GM12878 (cell line): ENCODE data around the gene TAS2R13. TPM values are rescaled to one million over a fixed set of nuclear protein-coding genes. Genes with fewer than 3 reads are reported as not detected.

Experiments used
- ATAC-seq: fragments of 200-7000 bp; cut with Tn5 transposase; 3 replicates; pipeline ENCODE4 v1.9.1; 2020; ENCODE audit warnings: mild to moderate bottlenecking, moderate library complexity
- BruUV-seq: library from RNA; stranded (reverse); fragments of 400-500 nt; replicated peaks from 2 replicates; lab custom pipeline; 2021; lab: Mats Ljungman, UMichigan
- CTCF ChIA-PET: fragments of 300-600 bp; sonication (Branson Sonifier 250); formaldehyde crosslinking; extraction: SDS; loops from one replicate; lab custom pipeline; 2021; ENCODE audit warnings: inconsistent platforms; lab: Yijun Ruan, JAX
- POLR2A ChIA-PET: fragments of 350-600 bp; formaldehyde crosslinking; extraction: SDS; loops from one replicate; lab custom pipeline; 2021; ENCODE audit warnings: inconsistent platforms; lab: Charles Lee
- RAD21 ChIA-PET: fragments of 300-600 bp; sonication (Branson Sonifier 250); formaldehyde crosslinking; loops from one replicate; lab custom pipeline; 2023; ENCODE audit warnings: antibody characterized with exemption; ENCODE audit not compliant: unreplicated experiment; lab: Charles Lee
- SMC1A ChIA-PET: fragments of 300-600 bp; sonication (Branson Sonifier 250); formaldehyde crosslinking; loops from one replicate; lab custom pipeline; 2023; ENCODE audit not compliant: unreplicated experiment, uncharacterized antibody; lab: Charles Lee
- DNase-seq: peaks from one replicate; pipeline ENCODE4 v3.0.0-alpha.2; 2011; ENCODE audit warnings: low read depth, low spot score
- FAIRE-seq: peaks from 3 replicates; lab custom pipeline; 2011; peaks lifted over from hg19 to GRCh38; lab: Jason Lieb, UNC
- H2AFZ ChIP-seq: 2 replicates; pipeline ENCODE4 v1.6.0; 2011; ENCODE audit warnings: low read depth, low read length, control low read depth; ENCODE audit not compliant: control insufficient read depth
- H3K27ac ChIP-seq: 2 replicates; pipeline ENCODE4 v1.5.1; 2011; ENCODE audit warnings: control low read depth; ENCODE audit not compliant: control insufficient read depth, insufficient read depth
- H3K27me3 ChIP-seq, 2 experiments: replicated peaks in 1 of 2; 2 replicates each; pipeline versions ENCODE4 v1.6.0 to v1.6.1; 2011; ENCODE audit warnings: low read length in 1 of 2; ENCODE audit not compliant: control insufficient read depth in 2 of 2, insufficient read depth in 2 of 2
- H3K36me3 ChIP-seq, 2 experiments: 2 replicates each; pipeline ENCODE4 v1.5.1; 2011; ENCODE audit warnings: low read length in 1 of 2; ENCODE audit not compliant: control insufficient read depth in 2 of 2, insufficient read depth in 2 of 2
- H3K4me1 ChIP-seq: 2 replicates; pipeline ENCODE4 v1.6.1; 2011; ENCODE audit warnings: mild to moderate bottlenecking, low read length, moderate library complexity, mixed read lengths; ENCODE audit not compliant: control insufficient read depth, insufficient read depth
- H3K4me2 ChIP-seq: 2 replicates; pipeline ENCODE4 v1.6.0; 2011; ENCODE audit warnings: control low read depth; ENCODE audit not compliant: control insufficient read depth, insufficient read depth
- H3K4me3 ChIP-seq: fragments of 200-600 bp; sonication (generic); 2 replicates; pipeline ENCODE4 v1.5.1; 2016
- H3K79me2 ChIP-seq: 2 replicates; pipeline ENCODE4 v1.6.0; 2011; ENCODE audit warnings: low read length; ENCODE audit not compliant: control insufficient read depth, insufficient read depth
- H3K9ac ChIP-seq: 2 replicates; pipeline ENCODE4 v1.8.0; 2011; ENCODE audit warnings: low read length, control low read depth, mixed read lengths; ENCODE audit not compliant: control insufficient read depth, insufficient read depth
- H3K9me3 ChIP-seq: replicated peaks from 3 replicates; pipeline ENCODE4 v1.5.1; 2011; ENCODE audit warnings: mild to moderate bottlenecking, low read length; ENCODE audit not compliant: control insufficient read depth, insufficient read depth
- H4K20me1 ChIP-seq: 2 replicates; pipeline ENCODE4 v1.6.0; 2011; ENCODE audit not compliant: control insufficient read depth, insufficient read depth
- BCL3 ChIP-seq: IDR thresholded peaks from 2 replicates; pipeline ENCODE4 v1.6.1; 2011; ENCODE audit warnings: borderline replicate concordance, low read depth, mild to moderate bottlenecking, moderate library complexity, low read length; ENCODE audit not compliant: insufficient read depth, poor library complexity, severe bottlenecking
- DPF2 ChIP-seq: fragments of 450-650 bp; IDR thresholded peaks from 2 replicates; pipeline ENCODE4 v1.6.1; 2017; ENCODE audit warnings: mild to moderate bottlenecking
- EP300 ChIP-seq, 2 experiments: fragments of 150-350 bp in 1 of 2; IDR thresholded peaks; 2 replicates each; pipeline ENCODE4 v1.6.1; 2011 to 2012; ENCODE audit warnings: low read depth in 2 of 2, low read length in 2 of 2, borderline replicate concordance in 1 of 2, improper control_type of control experiment in 1 of 2, inconsistent platforms in 1 of 2; ENCODE audit not compliant: control insufficient read depth in 1 of 2
- HCFC1 ChIP-seq: fragments of 150-350 bp; IDR thresholded peaks from 2 replicates; pipeline ENCODE4 v1.6.1; 2014; ENCODE audit warnings: low read length
- IRF3 ChIP-seq: fragments of 450-650 bp; IDR thresholded peaks from 2 replicates; pipeline ENCODE4 v1.6.1; 2014; ENCODE audit warnings: mild to moderate bottlenecking
- MEF2A ChIP-seq: IDR thresholded peaks from 2 replicates; pipeline ENCODE4 v1.6.1; 2011; ENCODE audit warnings: low read depth, mild to moderate bottlenecking, low read length, moderate library complexity; ENCODE audit not compliant: insufficient read depth
- NFYB ChIP-seq: IDR thresholded peaks from 2 replicates; pipeline ENCODE4 v1.6.1; 2011; ENCODE audit warnings: low read depth, mild to moderate bottlenecking, low read length, improper control_type of control experiment, moderate library complexity; ENCODE audit not compliant: insufficient read depth
- SP1 ChIP-seq: IDR thresholded peaks from one replicate; pipeline ENCODE4 v1.6.1; 2011; ENCODE audit warnings: low read depth, low read length
- SRF ChIP-seq, 2 experiments: IDR thresholded peaks; 2 replicates each; pipeline ENCODE4 v1.6.1; 2011; ENCODE audit warnings: low read depth in 2 of 2, low read length in 2 of 2, mild to moderate bottlenecking in 1 of 2, moderate library complexity in 1 of 2
- SUZ12 ChIP-seq: fragments of 200-600 bp; sonication (generic); IDR thresholded peaks from one replicate; pipeline ENCODE4 v1.6.1; 2018; ENCODE audit warnings: antibody characterized with exemption, mild to moderate bottlenecking; ENCODE audit not compliant: unreplicated experiment
- TCF12 ChIP-seq: IDR thresholded peaks from 2 replicates; pipeline ENCODE4 v1.6.1; 2011; ENCODE audit warnings: low read depth, mild to moderate bottlenecking, low read length
- TCF3 ChIP-seq: IDR thresholded peaks from 2 replicates; pipeline ENCODE4 v1.6.1; 2012; ENCODE audit warnings: low read depth, mild to moderate bottlenecking, low read length, borderline replicate concordance; ENCODE audit not compliant: insufficient read depth
- WRNIP1 ChIP-seq: IDR thresholded peaks from 2 replicates; pipeline ENCODE4 v1.6.1; 2011; ENCODE audit warnings: low read depth, low read length, improper control_type of control experiment, borderline replicate concordance
- ZNF24 ChIP-seq: fragments of 450-650 bp; IDR thresholded peaks from 2 replicates; pipeline ENCODE4 v1.6.1; 2017; ENCODE audit warnings: antibody characterized with exemption, mild to moderate bottlenecking
- WGBS: methylation state at CpG from one replicate; pipeline ENCODE4 v1.1.6; 2016; ENCODE audit warnings: low lambda C conversion rate; ENCODE audit not compliant: insufficient replicate concordance, insufficient coverage; ENCODE audit errors: missing lambda C conversion rate; 5-methylcytosine and 5-hydroxymethylcytosine counted together
- in situ Hi-C: fragments of 300-500 bp; cut with MboI; formaldehyde crosslinking; loops from 9 replicates; pipeline ENCODE4 v1.14.3; 2018; ENCODE audit warnings: mixed read lengths
- intact Hi-C: fragments of 100-400 bp; cut with micrococcal nuclease; formaldehyde crosslinking; loops from one replicate; pipeline ENCODE4 v1.14.2; 2022; ENCODE audit not compliant: unreplicated experiment
- polyA plus RNA-seq, 11 experiments: library from polyadenylated mRNA; depleted of rRNA in 4 of 11; unstranded in 6 of 11; stranded (reverse) in 5 of 11; fragments of >200 nt; fragmentation: Nextera tagmentation in 4 of 11; fragmentation: Illumina TruSeq in 1 of 11; extraction: Ambion mirVana in 4 of 11; extraction: Trizol in 1 of 11; gene quantifications; 1 replicate in 1 of 11; 2 replicates in 10 of 11; pipeline versions ENCODE4 v1.2.1 to v1.2.3, GENCODE V29; 2011 to 2016; ENCODE audit warnings: inconsistent platforms in 2 of 11, missing spikeins in 2 of 11, low read depth in 1 of 11
- total RNA-seq, 4 experiments: library from RNA; depleted of rRNA in 3 of 4; stranded (reverse); fragments of >200 nt in 3 of 4; fragmentation: Illumina TruSeq in 1 of 4; extraction: Trizol in 1 of 4; gene quantifications; 2 replicates each; pipeline versions ENCODE4 v1.2.1 to v1.2.3, GENCODE V29; 2013 to 2021
- TF ChIP-seq, protein P1 (sequence below): fragments of 450-650 bp; IDR thresholded peaks from 2 replicates; pipeline ENCODE4 v1.6.1; 2017; ENCODE audit warnings: borderline replicate concordance
- TF ChIP-seq, protein P2 (sequence below): IDR thresholded peaks from 2 replicates; pipeline ENCODE4 v1.6.1; 2011; ENCODE audit warnings: low read depth, low read length, improper control_type of control experiment, borderline replicate concordance

TAS2R13 gene
- total and polyA plus RNA-seq, 10 of the 15 experiments (the other 5 are each of a cell fraction or from before 2014, with no cell fraction given): 0.12 to 2.2 (median 0.65) TPM; not detected in 4

DNA sequence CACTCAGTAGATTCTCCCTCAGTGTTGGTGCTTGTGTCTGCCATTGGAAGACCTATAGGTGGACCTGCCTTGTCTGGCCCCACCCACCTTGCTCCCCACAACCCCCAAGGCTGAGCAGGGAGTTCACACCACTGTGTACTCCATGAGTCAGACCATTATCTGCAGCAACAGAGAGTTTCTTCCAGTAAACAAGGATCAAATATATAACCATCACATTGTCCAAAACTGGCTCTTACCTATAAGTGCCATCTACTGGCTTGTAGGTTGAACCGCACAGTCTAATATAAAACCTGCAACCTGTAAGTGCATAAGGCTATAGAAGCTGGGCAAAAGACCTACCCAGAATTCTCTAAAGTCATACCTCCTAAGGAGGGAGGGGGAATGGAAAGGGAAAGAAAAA is 7.9 kb downstream of the TAS2R13 start:
- Histone ChIP-seq H3K4me3 (no peak overlapping the region), H3K79me2 (no peaks in the 10 kb centered on the region), H3K36me3 (no peaks in the 10 kb centered on the region; a peak in 1 of 4 replicates), H3K27ac (no peak overlapping the region), H4K20me1 (no peaks in the 10 kb centered on the region), H2AFZ (no peak overlapping the region), H3K9ac (no peak overlapping the region), H3K9me3 (peaks cover 3% of the 10 kb centered on the region; the same call in 2 of the 3 replicates), H3K4me1 (no peaks in the 10 kb centered on the region), H3K4me2 (no peak overlapping the region), H3K27me3 (no peaks in the 10 kb centered on the region)
- in situ Hi-C loops: no loop called here
- RAD21 ChIA-PET: no interaction called here
- BruUV-seq: no TSS peak
- TF ChIP-seq MEF2A (no peak), SUZ12 (no peak), ZNF24 (no peak), NFYB (no peak), HCFC1 (no peak), EP300 (IDR thresholded peaks at IDR 0.05; ENCODE audit: borderline replicate concordance in 1 of 2, control insufficient read depth in 1 of 2, low read depth in 2 of 2, low read length in 2 of 2) (no peak), TCF3 (no peak), BCL3 (no peak), WRNIP1 (no peak), TCF12 (no peak), SRF (IDR thresholded peaks at IDR 0.05; ENCODE audit: low read depth in 2 of 2, low read length in 2 of 2) (no peak), DPF2 (no peak), SP1 (no peak), IRF3 (no peak)
- TF ChIP-seq, protein P1, sequence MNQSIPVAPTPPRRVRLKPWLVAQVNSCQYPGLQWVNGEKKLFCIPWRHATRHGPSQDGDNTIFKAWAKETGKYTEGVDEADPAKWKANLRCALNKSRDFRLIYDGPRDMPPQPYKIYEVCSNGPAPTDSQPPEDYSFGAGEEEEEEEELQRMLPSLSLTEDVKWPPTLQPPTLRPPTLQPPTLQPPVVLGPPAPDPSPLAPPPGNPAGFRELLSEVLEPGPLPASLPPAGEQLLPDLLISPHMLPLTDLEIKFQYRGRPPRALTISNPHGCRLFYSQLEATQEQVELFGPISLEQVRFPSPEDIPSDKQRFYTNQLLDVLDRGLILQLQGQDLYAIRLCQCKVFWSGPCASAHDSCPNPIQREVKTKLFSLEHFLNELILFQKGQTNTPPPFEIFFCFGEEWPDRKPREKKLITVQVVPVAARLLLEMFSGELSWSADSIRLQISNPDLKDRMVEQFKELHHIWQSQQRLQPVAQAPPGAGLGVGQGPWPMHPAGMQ: no peak
- TF ChIP-seq, protein P2, sequence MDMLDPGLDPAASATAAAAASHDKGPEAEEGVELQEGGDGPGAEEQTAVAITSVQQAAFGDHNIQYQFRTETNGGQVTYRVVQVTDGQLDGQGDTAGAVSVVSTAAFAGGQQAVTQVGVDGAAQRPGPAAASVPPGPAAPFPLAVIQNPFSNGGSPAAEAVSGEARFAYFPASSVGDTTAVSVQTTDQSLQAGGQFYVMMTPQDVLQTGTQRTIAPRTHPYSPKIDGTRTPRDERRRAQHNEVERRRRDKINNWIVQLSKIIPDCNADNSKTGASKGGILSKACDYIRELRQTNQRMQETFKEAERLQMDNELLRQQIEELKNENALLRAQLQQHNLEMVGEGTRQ: no peak
- 100% methylated on average over 1 of the region's 1 CpG for WGBS
- CTCF ChIA-PET: interaction anchor here (1.3 kb wide), 1 partner anchor 13 kb away, joined by 4 read pairs; no protein-coding TSS in a partner anchor
- no peak for FAIRE-seq
- ATAC-seq: no peak
- POLR2A ChIA-PET: no interaction called here
- DNase-seq: no peak
- SMC1A ChIA-PET: interaction anchor here (0.5 kb wide), 1 partner anchor 155 kb away, joined by 4 read pairs; no protein-coding TSS in a partner anchor
- intact Hi-C loops: no loop called here
